ENCODE results near the gene CLMN.

- TF ChIP-seq CTCF (IDR thresholded peaks at IDR 0.05; ENCODE audit: poor library complexity) (no peak), EZH2phosphoT487 (IDR thresholded peaks at IDR 0.05; ENCODE audit: low read depth, severe bottlenecking, unreplicated experiment) (no peak)
Measured at GRCh38 chr14:95185033-95185766, 134.5 kb downstream of the CLMN start.
